Kidney (tissue), 11 donors: ENCODE data around the gene HSF2BP. TPM values are rescaled to one million over a fixed set of nuclear protein-coding genes. Genes with fewer than 3 reads are reported as not detected.
"Not testable (repeated sequence)": the region's sequence is repeated elsewhere in the genome, so short reads cannot be mapped to it uniquely, and the experiment has no call there.

Source experiments
- DNase-seq, 5 donors: peaks; one replicate each; pipeline ENCODE4 v3.0.0-alpha.2; 2013 to 2020
- FAIRE-seq: peaks from 2 replicates; lab custom pipeline; 2012; peaks lifted over from hg19 to GRCh38; lab: Jason Lieb, UNC
- H3K27ac ChIP-seq, 2 donors: one replicate each; pipeline ENCODE4 v1.7.0; 2013; ENCODE audit warnings: low read depth in 2 of 2, low read length in 2 of 2, inconsistent platforms in 1 of 2
- H3K27me3 ChIP-seq: one replicate; pipeline ENCODE4 v1.7.1; 2013; ENCODE audit warnings: low read length, inconsistent platforms; ENCODE audit not compliant: control insufficient read depth, insufficient read depth
- H3K36me3 ChIP-seq, 3 donors: one replicate each; pipeline versions ENCODE4 v1.7.0 to v1.7.1; 2013; ENCODE audit warnings: low read length in 3 of 3, control low read depth in 1 of 3, inconsistent platforms in 1 of 3; ENCODE audit not compliant: insufficient read depth in 3 of 3, control insufficient read depth in 2 of 3
- H3K4me1 ChIP-seq, 3 donors: one replicate each; pipeline versions ENCODE4 v1.7.0 to v1.7.1; 2013; ENCODE audit warnings: low read length in 3 of 3, inconsistent platforms in 1 of 3, low read depth in 1 of 3; ENCODE audit not compliant: control insufficient read depth in 2 of 3, insufficient read depth in 2 of 3
- H3K4me3 ChIP-seq, 3 donors: one replicate each; pipeline versions ENCODE4 v1.7.0 to v1.8.1; 2013; ENCODE audit warnings: low read length in 3 of 3, control low read depth in 1 of 3, inconsistent platforms in 1 of 3
- H3K9ac ChIP-seq, 3 donors: one replicate each; pipeline versions ENCODE4 v1.7.0 to v1.7.1; 2013; ENCODE audit warnings: low read length in 3 of 3, control low read depth in 1 of 3, inconsistent platforms in 1 of 3
- H3K9me3 ChIP-seq, 3 donors: one replicate each; pipeline versions ENCODE4 v1.7.0 to v1.7.1; 2013; ENCODE audit warnings: low read length in 3 of 3, control low read depth in 1 of 3, inconsistent platforms in 1 of 3; ENCODE audit not compliant: control insufficient read depth in 2 of 3, insufficient read depth in 1 of 3
- intact Hi-C: fragments of 100-400 bp; cut with DNase I; formaldehyde crosslinking; loops from one replicate; pipeline ENCODE4 v1.11.1; 2022
- polyA plus RNA-seq: library from polyadenylated mRNA; stranded (reverse); fragments of 350-450 nt; fragmentation: Illumina TruSeq; extraction: RNeasy Lipid Tissue Mini Kit (QIAGEN cat#74804); gene quantifications from one replicate; pipeline ENCODE4 v1.2.3, GENCODE V29; 2014; ENCODE audit warnings: low read depth, low replicate concordance; ENCODE audit not compliant: insufficient read depth
- total RNA-seq: library from RNA; stranded (reverse); fragmentation: NEBNext Ultra II Directional; extraction: Animal tissue kit (Norgen Biotek cat#: 25700); gene quantifications from one replicate; pipeline ENCODE4 v1.2.1, GENCODE V29; 2021
- donor health status: control.
- donor health status: control.
- donor health status: DM: yes; HTN: yes; CAD: no.
- donor health status: Normal renal cell carcinoma (clear cell type).

The HSF2BP gene
- total and polyA plus RNA-seq, 2 donors from 2014 or later: 0.19 to 0.60 TPM

GRCh38 chr21:43516860-43517627 lies 142.2 kb downstream of the HSF2BP start:
- DNase-seq, H3K4me1 ChIP-seq, FAIRE-seq: not testable (repeated sequence)

GRCh38 chr21:43516295-43516847 lies 142.9 kb downstream of the HSF2BP start:
- H3K9ac ChIP-seq, H3K27ac ChIP-seq, H3K27me3 ChIP-seq, H3K9me3 ChIP-seq, H3K4me3 ChIP-seq, H3K4me1 ChIP-seq, intact Hi-C loops, H3K36me3 ChIP-seq, FAIRE-seq, DNase-seq: not testable (repeated sequence)

More at GRCh38 chr21:43516860-43517627, 142.2 kb downstream of the HSF2BP start:
- H3K27me3 ChIP-seq, H3K27ac ChIP-seq, H3K36me3 ChIP-seq, intact Hi-C loops, H3K9ac ChIP-seq, H3K4me3 ChIP-seq, H3K9me3 ChIP-seq: not testable (repeated sequence)

GRCh38 chr21:43514834-43515233 lies 144.5 kb downstream of the HSF2BP start:
- intact Hi-C loops, FAIRE-seq, H3K9me3 ChIP-seq, H3K9ac ChIP-seq, H3K4me1 ChIP-seq, H3K27ac ChIP-seq, H3K36me3 ChIP-seq, H3K27me3 ChIP-seq, H3K4me3 ChIP-seq, DNase-seq: not testable (repeated sequence)

GRCh38 chr21:43513023-43513422 lies 146.3 kb downstream of the HSF2BP start:
- H3K4me1 ChIP-seq, H3K9ac ChIP-seq, H3K27me3 ChIP-seq, H3K9me3 ChIP-seq, H3K27ac ChIP-seq, H3K4me3 ChIP-seq, FAIRE-seq, DNase-seq, intact Hi-C loops, H3K36me3 ChIP-seq: not testable (repeated sequence)

GRCh38 chr21:43511209-43511608 lies 148.1 kb downstream of the HSF2BP start:
- H3K36me3 ChIP-seq, FAIRE-seq, H3K27ac ChIP-seq, intact Hi-C loops, H3K4me3 ChIP-seq, H3K9me3 ChIP-seq, H3K27me3 ChIP-seq, DNase-seq, H3K4me1 ChIP-seq, H3K9ac ChIP-seq: not testable (repeated sequence)

- H3K9ac ChIP-seq, intact Hi-C loops, H3K27me3 ChIP-seq, H3K9me3 ChIP-seq, H3K36me3 ChIP-seq, FAIRE-seq, DNase-seq, H3K4me1 ChIP-seq, H3K4me3 ChIP-seq, H3K27ac ChIP-seq: not testable (repeated sequence)
These were observed 148.6 kb downstream of the HSF2BP start for GRCh38 chr21:43510669-43511068.

GRCh38 chr21:43503892-43504291 lies 155.4 kb downstream of the HSF2BP start:
- FAIRE-seq, H3K27me3 ChIP-seq, intact Hi-C loops, H3K9me3 ChIP-seq, H3K4me3 ChIP-seq, H3K9ac ChIP-seq, H3K4me1 ChIP-seq, H3K36me3 ChIP-seq, H3K27ac ChIP-seq, DNase-seq: not testable (repeated sequence)

- H3K9me3 ChIP-seq, H3K9ac ChIP-seq, H3K4me1 ChIP-seq, H3K36me3 ChIP-seq, DNase-seq, FAIRE-seq, H3K27ac ChIP-seq, H3K27me3 ChIP-seq, intact Hi-C loops, H3K4me3 ChIP-seq: not testable (repeated sequence)
These were observed 156.1 kb downstream of the HSF2BP start for GRCh38 chr21:43503075-43503750.
